ENCODE data around the gene P2RY6. TPM values are rescaled to one million over a fixed set of nuclear protein-coding genes. Genes with fewer than 3 reads are reported as not detected.

P2RY6 gene
- total and polyA plus RNA-seq, 2 of the 8 experiments (the other 6 are each of a cell fraction or from before 2014, with no cell fraction given) = 0.15 TPM; not detected in 1

DNA sequence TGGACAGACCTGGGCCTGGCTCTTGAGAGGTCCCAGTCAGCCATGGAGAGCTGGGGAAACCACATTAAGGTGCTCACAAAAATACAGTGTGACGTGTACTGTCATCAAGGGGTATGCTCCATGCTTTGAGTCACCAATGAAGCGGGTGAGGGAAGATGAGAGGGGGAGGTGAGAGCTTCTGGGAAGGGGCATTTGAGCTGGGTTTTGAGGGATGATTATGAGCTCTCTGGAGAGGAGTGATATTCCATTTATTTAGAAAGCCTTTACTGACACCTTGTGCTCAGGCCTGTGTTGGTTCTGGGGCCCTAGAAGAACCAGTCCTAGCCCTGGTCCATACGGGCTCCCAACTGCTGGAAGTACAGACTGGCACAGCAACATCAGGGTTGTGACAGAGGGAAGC lies 25.6 kb downstream of the P2RY6 start (continued):
- TF ChIP-seq POU5F1 (IDR thresholded peaks at IDR 0.05; ENCODE audit: low read depth, low read length) = no peak
- no peak for TF ChIP-seq CHD1 (IDR thresholded peaks at IDR 0.05; ENCODE audit: low read depth, low read length)

Measured in H1 (cell line).